H1 (cell line): ENCODE data around the gene SLC66A1. TPM values are rescaled to one million over a fixed set of nuclear protein-coding genes. Genes with fewer than 3 reads are reported as not detected.
"Not testable (repeated sequence)": the region's sequence is repeated elsewhere in the genome, so short reads cannot be mapped to it uniquely, and the experiment has no call there.

Experiments used
- CTCF ChIA-PET: fragments of 300-600 bp; sonication (Branson Sonifier 250); formaldehyde crosslinking; loops from one replicate; lab custom pipeline; 2021; ENCODE audit not compliant: partially characterized antibody; lab: Charles Lee
- POLR2A ChIA-PET: fragments of 300-600 bp; sonication (Branson Sonifier 250); formaldehyde crosslinking; loops from one replicate; lab custom pipeline; 2021; ENCODE audit warnings: inconsistent platforms; ENCODE audit not compliant: partially characterized antibody; lab: Charles Lee
- DNase-seq, 2 experiments: peaks; one replicate each; pipeline versions ENCODE4 v3.0.0 to v3.0.0-alpha.2; 2010 to 2022; ENCODE audit warnings: low spot score in 2 of 2, low read depth in 1 of 2, mixed read lengths in 1 of 2
- FAIRE-seq: peaks from 2 replicates; lab custom pipeline; 2011; peaks lifted over from hg19 to GRCh38; lab: Jason Lieb, UNC
- H2AFZ ChIP-seq: 2 replicates; pipeline ENCODE4 v1.8.1; 2012; ENCODE audit warnings: low read length, inconsistent platforms
- H2AK5ac ChIP-seq: 2 replicates; pipeline ENCODE4 v1.6.1; 2013; ENCODE audit warnings: low read depth, low read length
- H2BK120ac ChIP-seq: replicated peaks from 2 replicates; pipeline ENCODE3; 2013; ENCODE audit warnings: low read depth, low read length, inconsistent platforms
- H2BK12ac ChIP-seq: 2 replicates; pipeline ENCODE4 v1.6.1; 2013; ENCODE audit warnings: low read depth, low read length
- H2BK15ac ChIP-seq: 2 replicates; pipeline ENCODE4 v1.6.1; 2013; ENCODE audit warnings: low read length
- H2BK20ac ChIP-seq: 2 replicates; pipeline ENCODE4 v1.6.1; 2013; ENCODE audit warnings: low read length
- H2BK5ac ChIP-seq: 2 replicates; pipeline ENCODE4 v1.6.1; 2013; ENCODE audit warnings: low read depth, low read length
- H3K14ac ChIP-seq: 2 replicates; pipeline ENCODE4 v1.6.1; 2013; ENCODE audit warnings: inconsistent platforms; ENCODE audit not compliant: insufficient read length
- H3K18ac ChIP-seq: 2 replicates; pipeline ENCODE4 v1.6.1; 2013; ENCODE audit warnings: low read length; ENCODE audit errors: extremely low read depth
- H3K23ac ChIP-seq: 2 replicates; pipeline ENCODE4 v1.6.1; 2013; ENCODE audit warnings: inconsistent platforms; ENCODE audit not compliant: insufficient read length
- H3K23me2 ChIP-seq: 2 replicates; pipeline ENCODE4 v1.6.1; 2013; ENCODE audit warnings: low read depth, low read length
- H3K27ac ChIP-seq: 2 replicates; pipeline ENCODE4 v1.6.1; 2011; ENCODE audit warnings: low read depth, low read length, inconsistent platforms
- H3K27me3 ChIP-seq, 4 experiments: replicated peaks in 1 of 4; 1 replicate in 1 of 4; 2 replicates in 3 of 4; pipeline versions ENCODE4 v1.6.1 to v1.8.1; 2011 to 2013; ENCODE audit warnings: low read length in 3 of 4, mild to moderate bottlenecking in 3 of 4, inconsistent platforms in 2 of 4, mixed read lengths in 2 of 4, moderate library complexity in 1 of 4; ENCODE audit not compliant: control insufficient read depth in 3 of 4, insufficient read depth in 3 of 4; ENCODE audit errors: extremely low read depth in 1 of 4
- H3K36me3 ChIP-seq, 4 experiments: 2 replicates each; pipeline versions ENCODE4 v1.6.1 to v1.8.1; 2011 to 2013; ENCODE audit warnings: mild to moderate bottlenecking in 4 of 4, low read length in 3 of 4, moderate library complexity in 2 of 4, control low read depth in 1 of 4, inconsistent platforms in 1 of 4; ENCODE audit not compliant: insufficient read depth in 4 of 4, control insufficient read depth in 2 of 4
- H3K4ac ChIP-seq: replicated peaks from 2 replicates; pipeline ENCODE3; 2013; ENCODE audit warnings: low read length, low read depth, mixed read lengths, inconsistent platforms; ENCODE audit not compliant: insufficient read length
- H3K4me1 ChIP-seq, 4 experiments: replicated peaks in 1 of 4; 1 replicate in 1 of 4; 2 replicates in 3 of 4; pipeline versions ENCODE4 v1.6.1 to v1.8.1; 2011 to 2013; ENCODE audit warnings: low read length in 3 of 4, inconsistent platforms in 2 of 4, mixed read lengths in 1 of 4; ENCODE audit not compliant: insufficient read depth in 4 of 4, control insufficient read depth in 3 of 4
- H3K4me2 ChIP-seq, 2 experiments: 2 replicates each; pipeline versions ENCODE4 v1.6.1 to v1.8.1; 2011 to 2013; ENCODE audit warnings: low read depth in 2 of 2, low read length in 2 of 2, control low read depth in 1 of 2, inconsistent platforms in 1 of 2, mild to moderate bottlenecking in 1 of 2; ENCODE audit not compliant: insufficient read depth in 1 of 2
- H3K4me3 ChIP-seq, 4 experiments: fragments of 200-600, 300-600 bp in 1 of 4; sonication (generic), shearing (Covaris generic), sonication (Bioruptor Twin) in 1 of 4; 2 replicates each; pipeline versions ENCODE4 v1.5.1 to v1.8.1; 2011 to 2016; ENCODE audit warnings: low read length in 4 of 4, low read depth in 3 of 4, control low read depth in 2 of 4, inconsistent platforms in 2 of 4, mild to moderate bottlenecking in 2 of 4, mixed read lengths in 1 of 4, moderate library complexity in 1 of 4; ENCODE audit not compliant: insufficient read depth in 2 of 4; ENCODE audit errors: extremely low read depth in 1 of 4
- H3K56ac ChIP-seq: replicated peaks from 2 replicates; pipeline ENCODE3; 2013; ENCODE audit warnings: low read depth, mild to moderate bottlenecking, mixed read lengths, low read length, inconsistent platforms; ENCODE audit not compliant: insufficient read length
- H3K79me1 ChIP-seq: 2 replicates; pipeline ENCODE4 v1.6.1; 2013; ENCODE audit warnings: low read depth, low read length, control low read depth
- H3K79me2 ChIP-seq, 2 experiments: 2 replicates each; pipeline versions ENCODE4 v1.6.1 to v1.8.1; 2012 to 2013; ENCODE audit warnings: low read length in 2 of 2, mild to moderate bottlenecking in 2 of 2, inconsistent platforms in 1 of 2; ENCODE audit not compliant: insufficient read depth in 2 of 2, control insufficient read depth in 1 of 2
- H3K9ac ChIP-seq, 4 experiments: replicated peaks in 1 of 4; 1 replicate in 1 of 4; 2 replicates in 3 of 4; pipeline versions ENCODE4 v1.6.1 to v1.8.1; 2011 to 2013; ENCODE audit warnings: low read depth in 3 of 4, low read length in 3 of 4, control low read depth in 2 of 4, mild to moderate bottlenecking in 2 of 4, moderate library complexity in 2 of 4, inconsistent platforms in 1 of 4; ENCODE audit errors: extremely low read depth in 1 of 4
- H3K9me3 ChIP-seq, 2 experiments: 2 replicates each; pipeline versions ENCODE4 v1.6.1 to v1.8.1; 2012 to 2013; ENCODE audit warnings: mild to moderate bottlenecking in 2 of 2, moderate library complexity in 2 of 2, control low read depth in 1 of 2, inconsistent platforms in 1 of 2, low read depth in 1 of 2, low read length in 1 of 2, mixed read lengths in 1 of 2; ENCODE audit not compliant: insufficient read depth in 2 of 2
- H4K20me1 ChIP-seq, 2 experiments: replicated peaks in 1 of 2; 2 replicates each; pipeline versions ENCODE3 to v1.8.1; 2011 to 2013; ENCODE audit warnings: inconsistent platforms in 2 of 2, low read length in 2 of 2, mild to moderate bottlenecking in 1 of 2; ENCODE audit not compliant: insufficient read depth in 2 of 2, control insufficient read depth in 1 of 2
- H4K5ac ChIP-seq: 2 replicates; pipeline ENCODE4 v1.6.1; 2013; ENCODE audit warnings: low read length, low read depth, mixed read lengths, inconsistent platforms; ENCODE audit not compliant: insufficient read length
- H4K8ac ChIP-seq: 2 replicates; pipeline ENCODE4 v1.8.0; 2013; ENCODE audit warnings: mild to moderate bottlenecking, moderate library complexity, low read length, inconsistent platforms; ENCODE audit not compliant: insufficient read depth; ENCODE audit errors: extremely low read depth
- H4K91ac ChIP-seq: replicated peaks from 2 replicates; pipeline ENCODE3; 2013; ENCODE audit warnings: low read length, mixed read lengths, inconsistent platforms; ENCODE audit not compliant: insufficient read length
- CTBP2 ChIP-seq: IDR thresholded peaks from 2 replicates; pipeline ENCODE4 v1.7.0; 2011; ENCODE audit warnings: borderline replicate concordance, mild to moderate bottlenecking, moderate library complexity, mixed read lengths, low read length; ENCODE audit not compliant: insufficient read depth, insufficient read length
- KDM1A ChIP-seq: fragments of 200-600, 300-600 bp; sonication (generic); IDR thresholded peaks from 2 replicates; pipeline ENCODE4 v1.7.1; 2016; ENCODE audit warnings: mild to moderate bottlenecking, low read length, borderline replicate concordance
- KDM4A ChIP-seq: IDR thresholded peaks from one replicate; pipeline ENCODE4 v1.7.1; 2012; ENCODE audit warnings: low read depth, mild to moderate bottlenecking, moderate library complexity, low read length, inconsistent platforms; ENCODE audit not compliant: severe bottlenecking
- SP2 ChIP-seq: IDR thresholded peaks from 2 replicates; pipeline ENCODE4 v1.6.1; 2012; ENCODE audit warnings: mild to moderate bottlenecking, low read length, inconsistent platforms
- TAF1 ChIP-seq: IDR thresholded peaks from 2 replicates; pipeline ENCODE4 v1.6.1; 2011; ENCODE audit warnings: mild to moderate bottlenecking, low read depth, low read length
- WGBS, 2 experiments: shearing (Covaris generic) in 1 of 2; methylation state at CpG; one replicate each; pipeline versions ENCODE4 v1.1.6 to v1.1.7; 2013 to 2015; ENCODE audit warnings: low lambda C conversion rate in 2 of 2, mixed read lengths in 2 of 2, inconsistent platforms in 1 of 2, low coverage in 1 of 2, missing lambda C conversion rate in 1 of 2; ENCODE audit not compliant: insufficient replicate concordance in 2 of 2, insufficient coverage in 1 of 2, insufficient read length in 1 of 2; ENCODE audit errors: extremely low coverage in 1 of 2, missing lambda C conversion rate in 1 of 2; 5-methylcytosine and 5-hydroxymethylcytosine counted together
- polyA plus RNA-seq, 7 experiments: library from polyadenylated mRNA; depleted of rRNA in 3 of 7; stranded (reverse) in 5 of 7; unstranded in 2 of 7; fragments of >200 nt in 5 of 7; fragments of 200-250 nt in 2 of 7; gene quantifications; 1 replicate in 5 of 7; 2 replicates in 1 of 7; 4 replicates in 1 of 7; pipeline versions ENCODE4 v1.2.1 to v1.2.3, GENCODE V29; 2011 to 2013; ENCODE audit warnings: missing spikeins in 2 of 7, mixed read lengths in 2 of 7
- total RNA-seq: library from RNA; stranded (reverse); fragmentation: NEBNext Ultra II Directional; extraction: Animal tissue kit (Norgen Biotek cat#: 25700); gene quantifications from 2 replicates; pipeline ENCODE4 v1.2.1, GENCODE V29; 2021

The SLC66A1 gene
- total and polyA plus RNA-seq, 2 of the 8 experiments (the other 6 are each of a cell fraction or from before 2014, with no cell fraction given), result 16.8 to 27.9 TPM

DNA sequence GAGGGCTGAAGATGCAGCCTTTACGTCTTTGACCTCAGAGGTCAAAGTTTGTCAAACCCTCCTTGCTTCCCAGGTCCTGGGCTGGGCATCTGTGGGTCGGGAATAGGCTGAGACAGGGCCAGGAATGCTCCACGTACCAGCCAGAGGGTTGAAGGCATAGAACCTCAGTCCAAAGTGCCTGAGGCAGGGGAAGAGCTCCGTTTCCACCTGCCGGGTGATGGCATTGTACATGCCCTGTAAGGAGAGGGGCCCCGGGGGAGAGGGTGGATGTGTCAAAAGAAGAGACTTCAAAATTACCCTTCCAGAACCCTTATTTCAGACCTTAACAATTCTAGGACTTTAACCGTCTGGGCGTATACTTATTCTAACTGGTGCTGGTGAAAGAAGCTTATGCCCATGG is 27.2 kb upstream of the SLC66A1 start (continued):
- TF ChIP-seq CTBP2 (no peak), TAF1 (no peak), KDM1A (no peak), KDM4A (no peak), SP2 (no peak)

DNA sequence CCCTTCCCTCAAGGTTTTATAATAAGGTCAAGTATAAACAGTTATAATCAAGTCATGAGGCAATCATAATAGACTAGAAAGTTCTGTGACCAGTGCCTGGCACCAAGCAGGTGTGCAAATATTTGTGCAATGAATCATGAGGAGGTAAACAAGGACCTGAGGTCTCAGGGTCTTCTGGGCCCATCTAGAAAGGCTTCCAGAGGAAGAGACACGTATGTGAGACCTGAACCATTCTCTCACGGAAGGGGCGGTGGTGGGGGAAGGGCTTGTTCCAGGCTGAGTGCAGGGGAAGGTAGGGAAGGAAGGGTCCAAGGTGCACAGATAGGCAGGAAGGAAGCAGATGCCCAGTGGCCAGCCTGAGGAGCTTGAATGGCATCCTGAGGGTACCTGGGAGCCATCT is 26.8 kb upstream of the SLC66A1 start:
- H4K5ac ChIP-seq, H3K23ac ChIP-seq, H2AK5ac ChIP-seq, H2BK15ac ChIP-seq, H3K4me2 ChIP-seq, H3K27ac ChIP-seq, H3K4ac ChIP-seq, H3K79me2 ChIP-seq, H4K91ac ChIP-seq, H3K79me1 ChIP-seq, H2AFZ ChIP-seq, H3K4me3 ChIP-seq, H3K23me2 ChIP-seq, H2BK20ac ChIP-seq, H3K14ac ChIP-seq, H3K4me1 ChIP-seq, DNase-seq, H3K9ac ChIP-seq, H3K9me3 ChIP-seq, FAIRE-seq, H3K56ac ChIP-seq, H2BK120ac ChIP-seq, H4K20me1 ChIP-seq, H4K8ac ChIP-seq, H2BK5ac ChIP-seq, H3K36me3 ChIP-seq, H2BK12ac ChIP-seq, CTCF ChIA-PET, H3K18ac ChIP-seq: not testable (repeated sequence)
- peaks cover 8 to 26% (median 20%) of the 10 kb centered on the region in 4 experiments for H3K27me3 ChIP-seq
- 96% methylated on average over 3 of the region's 3 CpGs; no CpG with 5 or more reads in 1 of the 2 experiments for WGBS, 2 experiments
- POLR2A ChIA-PET, result interaction anchor here (1.1 kb wide), 1 partner anchor 26 kb away, joined by 3 read pairs; no protein-coding TSS in a partner anchor
